ENCODE results near the gene DCAF8L2. TPM values are rescaled to one million over a fixed set of nuclear protein-coding genes. Genes with fewer than 3 reads are reported as not detected.

The DCAF8L2 gene
- polyA plus RNA-seq, 3 donors = not detected

Other genes with a start within 250 kb of the DCAF8L2 start
- gene PPP4R3C, start 127.0 kb upstream of the DCAF8L2 start, polyA plus RNA-seq (ENCODE audit: insufficient read length in 3 of 3) = not detected
- not detected for gene MAGEB10, start 217.6 kb downstream of the DCAF8L2 start, polyA plus RNA-seq (ENCODE audit: insufficient read length in 3 of 3)